ENCODE measurements around the gene MAGEB3.

- no peak for TF ChIP-seq POLR2A (IDR thresholded peaks at IDR 0.05)
- TF ChIP-seq CTCF (IDR thresholded peaks at IDR 0.05), result no peak
These were observed 30.6 kb downstream of the MAGEB3 start for GRCh38 chrX:30261012-30261411.

All from heart left ventricle (tissue), 13 donors.